HG03469 (cell line): ENCODE data around the gene KIRREL2.
"Not testable (repeated sequence)": the region's sequence is repeated elsewhere in the genome, so short reads cannot be mapped to it uniquely, and the experiment has no call there.

Source experiments
- ATAC-seq: cut with Tn5 transposase; IDR thresholded peaks from one replicate; pipeline ENCODE4 v1.9.1; 2021; ENCODE audit warnings: mild to moderate bottlenecking, moderate library complexity, moderate number of reproducible peaks; ENCODE audit not compliant: unreplicated experiment

Gene KIRREL2

DNA sequence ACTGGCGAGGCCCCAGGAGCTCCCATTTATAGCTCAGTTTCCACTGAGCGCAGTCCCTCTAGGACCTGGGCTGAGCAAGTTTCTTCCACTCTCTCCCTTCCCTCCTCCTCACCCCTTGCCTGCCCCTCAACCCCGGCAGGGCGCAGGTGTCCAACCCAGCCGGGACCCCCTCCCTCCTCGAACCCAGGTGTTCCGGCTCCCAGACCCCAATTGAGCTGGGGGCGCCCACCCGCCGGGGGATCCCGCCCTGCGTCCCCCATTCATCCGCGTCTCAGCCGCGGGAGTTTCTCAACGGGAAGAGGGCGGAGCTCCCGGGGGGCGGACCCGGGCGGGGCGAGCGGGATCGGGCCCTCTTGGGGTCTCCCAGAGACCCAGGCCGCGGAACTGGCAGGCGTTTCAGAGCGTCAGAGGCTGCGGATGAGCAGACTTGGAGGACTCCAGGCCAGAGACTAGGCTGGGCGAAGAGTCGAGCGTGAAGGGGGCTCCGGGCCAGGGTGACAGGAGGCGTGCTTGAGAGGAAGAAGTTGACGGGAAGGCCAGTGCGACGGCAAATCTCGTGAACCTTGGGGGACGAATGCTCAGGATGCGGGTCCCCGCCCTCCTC lies at the start of gene KIRREL2:
TSS of gene KIRREL2 (plus strand) at position 366 of the 604 bp plus-strand sequence. CDS start at position 575, 209 bp downstream.
- ATAC-seq = no peak

GRCh38 chr19:35807633-35808032 lies 49.1 kb upstream of the KIRREL2 start:
- no peak for ATAC-seq

DNA sequence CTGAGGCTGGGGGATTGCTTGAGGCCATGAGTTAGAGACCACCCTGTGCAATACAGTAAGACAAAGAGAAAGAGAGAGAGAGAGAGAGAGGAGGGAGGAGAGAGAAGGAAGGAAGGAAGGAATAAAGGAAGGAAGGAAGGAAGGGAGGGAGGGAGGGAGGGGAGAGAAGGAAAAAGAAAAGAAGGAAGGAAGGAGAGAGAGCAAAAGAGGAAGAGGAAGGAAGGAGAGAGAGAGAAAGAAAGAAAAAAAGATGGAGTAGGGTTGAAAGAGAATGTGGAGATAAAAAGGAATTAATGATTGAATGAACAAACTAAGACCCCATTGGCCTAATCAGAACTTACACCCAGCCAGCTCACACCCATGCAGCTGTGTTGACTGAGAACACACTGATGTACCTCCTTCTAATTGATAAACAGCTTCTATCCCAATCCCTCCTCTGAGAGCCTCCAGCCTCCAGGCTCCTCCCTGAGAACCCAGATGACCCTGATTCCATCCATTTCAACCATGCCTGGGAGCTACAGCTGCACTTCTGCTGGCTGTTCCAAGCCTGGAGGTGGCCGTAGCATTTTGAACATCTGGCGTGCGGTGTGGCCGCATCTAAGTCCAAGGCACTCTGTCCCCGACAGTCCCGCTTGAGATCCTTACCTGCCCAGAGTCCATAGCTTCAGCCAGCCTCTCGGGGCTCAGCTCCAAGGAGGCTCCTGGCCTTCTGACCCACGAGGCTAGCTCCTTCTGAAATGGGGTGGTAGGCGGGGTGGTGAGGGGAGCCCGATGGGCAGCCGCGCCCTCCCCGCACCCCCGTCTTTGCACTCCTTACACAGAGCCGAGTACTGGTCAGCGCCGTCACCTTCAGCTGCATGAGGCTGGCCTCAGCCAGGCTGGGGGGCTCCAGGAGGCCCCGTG lies 45.1 kb upstream of the KIRREL2 start:
- ATAC-seq = no peak

- ATAC-seq = no peak
These were observed 44.3 kb upstream of the KIRREL2 start, which contains the start of gene PRODH2 for GRCh38 chr19:35812220-35813042. TSS of gene PRODH2 (minus strand) at chr19:35812845. CDS start at chr19:35812805, 40 bp downstream.

GRCh38 chr19:35813043-35813890 lies 43.4 kb upstream of the KIRREL2 start:
- ATAC-seq = no peak

- no peak for ATAC-seq
These were observed 40.4 kb upstream of the KIRREL2 start for GRCh38 chr19:35816262-35816661.

GRCh38 chr19:35816846-35817245 lies 39.9 kb upstream of the KIRREL2 start:
- no peak for ATAC-seq

GRCh38 chr19:35818445-35818844 lies 38.3 kb upstream of the KIRREL2 start:
- ATAC-seq = no peak

GRCh38 chr19:35822579-35822978 lies 34.1 kb upstream of the KIRREL2 start:
- no peak for ATAC-seq

DNA sequence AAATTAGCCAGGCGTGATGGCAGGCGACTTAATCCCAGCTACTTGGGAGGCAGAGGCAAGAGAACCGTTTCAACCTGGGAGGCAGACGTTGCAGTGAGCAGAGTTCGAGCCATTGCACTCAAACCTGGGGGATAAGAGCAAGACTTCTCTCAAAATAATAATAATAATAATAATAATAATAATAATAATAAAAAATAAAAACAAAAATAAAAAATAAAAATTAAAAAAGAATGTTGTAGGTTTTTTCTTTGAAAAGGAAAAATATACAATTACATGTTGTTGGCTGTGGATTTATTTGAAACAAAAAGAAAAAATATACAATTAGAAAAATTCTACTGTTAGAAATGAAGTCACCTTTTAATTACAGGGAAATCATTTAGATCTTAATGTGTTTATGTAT lies 32.6 kb upstream of the KIRREL2 start:
- no peak for ATAC-seq

DNA sequence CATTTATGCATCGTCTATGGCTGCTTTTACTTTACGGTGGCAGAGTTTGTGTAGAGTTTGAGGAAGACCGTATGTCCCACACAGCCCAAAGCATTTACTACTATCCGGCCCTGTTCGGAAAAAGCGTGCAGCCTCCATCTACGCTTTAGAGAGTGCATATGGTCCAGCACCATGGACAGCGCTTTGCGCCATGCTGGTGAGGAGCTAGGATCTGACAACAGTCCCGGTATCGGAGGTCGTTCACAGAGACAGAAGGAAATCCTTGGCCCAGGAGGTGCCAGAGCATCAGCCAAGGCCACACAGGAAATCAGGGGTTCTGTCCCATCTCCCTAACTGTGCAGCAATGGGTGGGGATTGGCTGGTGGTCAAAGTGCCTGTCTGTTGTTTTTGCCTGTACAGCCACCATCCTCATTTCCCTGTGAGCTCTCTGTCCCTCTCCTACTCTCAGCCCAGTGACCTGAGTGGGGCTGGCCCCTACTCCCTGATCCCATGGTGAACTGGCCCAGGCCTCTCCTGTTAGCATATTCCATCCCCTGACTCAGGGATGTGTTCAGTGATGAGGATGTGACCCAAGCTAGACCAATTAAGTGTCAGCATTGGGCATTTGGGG lies 27.9 kb upstream of the KIRREL2 start:
- ATAC-seq = no peak

DNA sequence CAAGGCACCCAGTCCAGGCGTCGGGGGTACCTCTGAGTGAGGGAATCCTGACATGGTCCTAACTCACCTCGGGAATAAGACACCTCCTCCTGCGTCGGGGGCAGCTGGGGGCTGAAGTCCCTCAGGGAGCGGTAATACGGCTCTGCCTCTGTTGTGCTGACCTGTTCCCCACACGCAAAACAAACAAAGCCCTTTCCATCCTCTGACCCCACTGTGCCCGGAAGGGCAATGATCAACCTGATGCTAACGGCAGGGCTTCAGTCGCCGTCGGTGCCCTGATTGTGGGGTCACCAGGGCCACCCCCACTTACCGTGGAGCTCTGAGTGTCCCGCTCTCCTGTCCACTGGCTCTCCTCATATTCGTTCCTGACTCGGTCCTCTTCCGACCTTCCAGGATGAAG lies 25.7 kb upstream of the KIRREL2 start:
- ATAC-seq = no peak

DNA sequence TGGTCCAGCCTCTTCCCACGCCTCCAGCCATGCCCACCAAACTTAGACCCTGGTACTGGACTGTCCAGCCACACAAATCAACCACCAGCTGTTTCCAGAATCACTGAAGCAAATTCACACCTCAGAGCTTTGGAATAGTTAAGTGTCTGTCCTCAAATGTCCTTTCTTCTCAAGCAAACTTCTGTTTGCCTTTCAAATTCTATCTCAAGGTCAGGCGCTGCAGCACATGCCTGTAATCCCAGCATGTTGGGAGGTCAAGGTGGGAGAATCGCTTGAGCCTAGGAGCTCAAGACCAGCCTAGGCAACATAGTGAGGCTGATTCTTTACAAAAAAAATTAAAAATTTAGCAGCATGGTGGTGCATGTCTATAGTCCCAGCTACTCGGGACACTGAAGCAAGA lies 24.7 kb upstream of the KIRREL2 start:
- ATAC-seq = no peak

DNA sequence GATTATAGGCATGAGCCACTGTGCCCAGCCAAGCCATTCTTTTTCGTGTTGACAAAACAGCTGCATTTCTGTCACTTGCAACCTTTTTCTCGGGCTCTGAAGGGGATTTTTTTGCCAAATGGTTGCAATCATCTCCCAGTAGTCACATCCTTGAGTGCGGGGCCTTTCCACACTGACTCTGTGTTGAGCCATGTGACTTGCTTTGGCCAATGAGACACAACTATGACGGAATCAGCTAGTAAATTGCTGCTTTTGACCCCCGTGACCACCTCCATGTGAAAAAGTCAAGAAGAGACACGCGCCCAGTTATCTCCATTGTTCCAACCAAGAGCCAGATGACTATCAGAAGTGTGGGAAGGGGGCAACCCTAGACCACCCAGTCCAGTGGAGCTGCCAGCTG lies 22.7 kb upstream of the KIRREL2 start:
- no peak for ATAC-seq

- not testable (repeated sequence) for ATAC-seq
These were observed 20.6 kb upstream of the KIRREL2 start for GRCh38 chr19:35836096-35836495.

DNA sequence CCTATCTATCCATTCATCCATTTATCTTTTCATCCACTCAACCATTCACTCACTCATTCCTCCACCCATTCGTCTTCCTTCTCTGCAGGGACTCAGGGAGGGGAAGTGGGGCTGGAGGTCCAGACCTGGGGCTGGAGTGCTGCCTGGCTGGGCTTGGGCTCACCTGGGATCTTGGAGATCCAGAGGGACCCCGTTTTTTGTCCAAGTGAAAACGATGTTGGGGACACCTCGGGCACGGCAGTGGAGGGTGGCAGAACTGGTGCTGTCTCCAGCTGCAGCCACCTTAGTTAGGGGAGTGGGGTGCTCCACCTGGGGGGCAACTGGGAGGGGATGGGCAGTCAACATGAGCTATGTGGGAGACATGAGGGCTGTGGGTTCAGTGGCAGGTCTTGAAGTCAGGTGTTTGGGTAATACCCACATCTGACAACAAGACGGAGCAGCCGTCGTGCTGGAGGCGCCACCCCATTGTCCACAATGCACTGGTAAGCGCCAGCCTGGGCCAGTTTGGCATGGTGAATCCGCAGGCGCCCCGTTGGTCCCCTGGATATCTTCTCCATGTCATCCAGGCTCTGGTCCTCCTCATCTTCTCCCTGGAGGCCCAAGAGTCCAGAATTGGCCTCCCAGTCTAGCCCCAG lies 14.6 kb upstream of the KIRREL2 start:
- ATAC-seq = no peak

DNA sequence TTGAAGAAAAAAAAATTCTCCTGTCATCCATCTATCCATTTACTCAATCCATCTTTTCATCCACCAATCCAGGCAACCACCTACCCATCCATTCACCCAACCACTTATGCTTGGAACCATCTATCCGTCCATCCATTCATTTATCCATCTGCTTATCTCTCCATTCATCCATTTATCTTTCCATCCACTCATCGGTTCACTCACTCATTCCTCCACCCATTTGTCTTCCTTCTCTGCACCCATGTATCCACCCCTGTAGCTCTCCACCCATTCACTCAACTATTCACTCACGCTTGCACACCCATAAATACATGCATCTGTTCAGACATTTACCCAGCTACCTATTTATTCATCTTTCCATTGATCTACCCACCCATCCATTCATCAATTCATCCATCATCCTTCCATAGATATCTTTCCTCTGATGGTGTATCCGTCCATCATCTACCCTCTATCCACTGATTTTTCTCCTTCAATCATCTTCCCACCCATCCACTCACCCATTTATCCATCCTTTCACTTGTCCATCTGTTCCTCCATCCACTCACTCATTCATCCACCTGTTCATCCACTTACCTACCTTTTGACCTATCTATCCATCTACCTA lies 13.9 kb upstream of the KIRREL2 start:
- ATAC-seq = no peak

- no peak for ATAC-seq
These were observed 12.8 kb upstream of the KIRREL2 start for GRCh38 chr19:35843676-35844481.
